Ovary (tissue), 9 donors: ENCODE results near the gene LSM12. TPM values are rescaled to one million over a fixed set of nuclear protein-coding genes. Genes with fewer than 3 reads are reported as not detected.

Source experiments
- DNase-seq, 5 donors: peaks; one replicate each; pipeline ENCODE4 v3.0.0-alpha.2; 2019 to 2020
- H3K27ac ChIP-seq, 2 donors: fragments of 200-600 bp; one replicate each; pipeline versions ENCODE4 v1.5.1 to v1.8.0; 2019 to 2022
- H3K27me3 ChIP-seq: fragments of 200-600 bp; one replicate; pipeline ENCODE4 v1.8.0; 2022
- H3K36me3 ChIP-seq: fragments of 200-600 bp; sonication (generic); one replicate; pipeline ENCODE4 v1.5.1; 2019
- H3K4me1 ChIP-seq: one replicate; pipeline ENCODE4 v1.8.1; 2013; ENCODE audit warnings: mild to moderate bottlenecking, moderate library complexity; ENCODE audit not compliant: insufficient read depth
- H3K4me3 ChIP-seq: fragments of 200-600 bp; sonication (generic); one replicate; pipeline ENCODE4 v1.5.1; 2017
- H3K9me3 ChIP-seq, 2 donors: fragments of 200-600 bp in 1 of 2; sonication (generic) in 1 of 2; one replicate each; pipeline versions ENCODE4 v1.5.1 to v1.8.1; 2013 to 2019; ENCODE audit warnings: mild to moderate bottlenecking in 1 of 2, moderate library complexity in 1 of 2
- CTCF ChIP-seq, 3 donors: fragments of 450-650 bp in 2 of 3; fragments of 200-600 bp in 1 of 3; IDR thresholded peaks; one replicate each; pipeline versions ENCODE4 v1.5.1 to v1.8.0; 2016 to 2022; ENCODE audit warnings: antibody characterized with exemption in 3 of 3, mild to moderate bottlenecking in 1 of 3
- EP300 ChIP-seq: sonication (generic); formaldehyde crosslinking; IDR thresholded peaks from one replicate; pipeline ENCODE4 v1.6.1; 2017; ENCODE audit warnings: antibody characterized with exemption
- POLR2A ChIP-seq: fragments of 450-650 bp; IDR thresholded peaks from one replicate; pipeline ENCODE4 v1.6.1; 2017; ENCODE audit warnings: antibody characterized with exemption, mild to moderate bottlenecking, moderate library complexity
- WGBS, 3 donors: extraction: QIAGEN DNeasy Blood & Tissue Kit in 1 of 3; methylation state at CpG; one replicate each; pipeline versions ENCODE4 v1.1.5 to v1.1.7; 2013 to 2017; 5-methylcytosine and 5-hydroxymethylcytosine counted together
- intact Hi-C, 4 donors: fragments of 100-400 bp; cut with DNase I; formaldehyde crosslinking; loops; one replicate each; pipeline versions ENCODE4 v1.11.0 to v1.15.1; 2022 to 2023
- polyA plus RNA-seq, 2 donors: library from polyadenylated mRNA; stranded (reverse); fragments of 200-250 nt in 1 of 2; fragments of 350-450 nt in 1 of 2; fragmentation: Illumina TruSeq in 1 of 2; extraction: RNeasy Lipid Tissue Mini Kit (QIAGEN cat#74804) in 1 of 2; gene quantifications; one replicate each; pipeline ENCODE4 v1.2.3, GENCODE V29; 2013 to 2014
- total RNA-seq, 7 donors: library from RNA; depleted of rRNA in 2 of 7; stranded (reverse); fragments of >200 nt in 2 of 7; fragmentation: NEBNext Ultra II Directional in 3 of 7; extraction: Animal tissue kit (Norgen Biotek cat#: 25700) in 3 of 7; gene quantifications; one replicate each; pipeline versions ENCODE4 v1.1.0 to v1.2.4, GENCODE V29; 2016 to 2023
- donor health status: DM: no; HTN: no; CAD: no; lungs with moderate emphysema.
- donor health status: DM: no; HTN: no; CAD: no.
- donor health status: Bipolar disorder and iron deficiency.
- donor health status: DM: yes; HTN: yes; CAD: no.
- donor health status: DM: no; HTN: no; CAD: no.
- donor health status: DM: yes; HTN: yes; CAD: no.

Gene LSM12
- total and polyA plus RNA-seq, 9 donors = 17.1 to 54.6 (median 36.4) TPM

GRCh38 chr17:44004761-44005526 lies 61.5 kb downstream of the LSM12 start:
- Histone ChIP-seq H3K4me1 (peaks cover 10% of the 10 kb centered on the region), H3K4me3 (no peak overlapping the region), H3K27me3 (peaks cover 2% of the 10 kb centered on the region), H3K36me3 (no peaks in the 10 kb centered on the region), H3K27ac (no peak overlapping the region), H3K9me3 (no peaks in the 10 kb centered on the region)
- DNase-seq = peak in 3 of 5 donors; percentile 28 to 43 (median 40)
- WGBS, 3 donors = 2 to 4% (median 3%) methylated on average over 35 to 71 of the region's 71 CpGs
- intact Hi-C loops = loop anchor here in 1 of 4 donors (5.0 kb wide), 1 partner anchor 37 kb away; no protein-coding TSS in a partner anchor
- TF ChIP-seq POLR2A (no peak), EP300 (no peak), CTCF (IDR thresholded peaks at IDR 0.05) (no peak)

GRCh38 chr17:44004077-44004760 lies 62.3 kb downstream of the LSM12 start, which contains the start of gene NAGS:
Gene NAGS, plus strand, starts transcription at chr17:44004622. Its CDS starts 42 bp downstream, at chr17:44004664.
- H3K36me3 ChIP-seq = no peaks in the 10 kb centered on the region
- no peak within 1 kb of the TSS for H3K4me3 ChIP-seq
- peaks cover 2% of the 10 kb centered on the region for H3K27me3 ChIP-seq
- DNase-seq = peak in 4 of 5 donors; percentile 24 to 44 (median 36)
- H3K4me1 ChIP-seq = peaks cover 10% of the 10 kb centered on the region
- intact Hi-C loops = no loop called here
- H3K9me3 ChIP-seq = no peaks in the 10 kb centered on the region
- no peak within 1 kb of the TSS for H3K27ac ChIP-seq
- TF ChIP-seq POLR2A = no peak
- TF ChIP-seq EP300 = no peak
- TF ChIP-seq CTCF (IDR thresholded peaks at IDR 0.05) = no peak
- WGBS, 3 donors = 6 to 8% (median 8%) methylated on average over 23 to 25 of the region's 25 CpGs

GRCh38 chr17:44002141-44002848 lies 64.2 kb downstream of the LSM12 start:
- Histone ChIP-seq H3K27me3 (peaks cover 2% of the 10 kb centered on the region), H3K4me3 (no peak overlapping the region), H3K27ac (no peak overlapping the region), H3K9me3 (no peaks in the 10 kb centered on the region), H3K4me1 (peaks cover 6% of the 10 kb centered on the region), H3K36me3 (no peaks in the 10 kb centered on the region)
- no peak for DNase-seq
- intact Hi-C loops = no loop called here
- WGBS, 3 donors = 38 to 52% (median 43%) methylated on average over 9 of the region's 9 CpGs
- TF ChIP-seq CTCF (IDR thresholded peaks at IDR 0.05) = no peak
- TF ChIP-seq POLR2A = no peak
- no peak for TF ChIP-seq EP300

DNA sequence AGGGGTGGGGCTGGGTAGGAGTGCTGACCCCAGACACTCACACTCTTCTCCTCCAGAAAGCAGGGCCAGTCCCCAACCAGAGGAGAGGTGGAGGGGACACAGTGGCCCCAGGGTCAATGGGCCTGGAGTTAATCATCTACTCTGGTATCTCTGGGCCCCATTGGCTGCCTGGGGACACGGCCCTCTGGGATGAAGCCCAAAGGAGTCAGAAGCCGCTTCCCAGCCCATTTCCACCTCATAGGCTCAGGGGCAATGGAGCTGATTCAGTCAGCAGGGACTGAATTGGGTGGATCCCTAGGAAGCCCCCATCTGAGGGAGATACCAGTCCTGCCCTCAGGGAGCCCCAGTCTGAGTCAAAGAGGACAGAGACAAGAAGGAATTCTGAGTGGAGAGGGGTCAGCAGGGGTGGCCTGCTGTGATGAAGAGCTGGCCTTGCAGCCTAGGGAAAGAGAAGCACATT lies 65.0 kb downstream of the LSM12 start:
- H3K27me3 ChIP-seq = peaks cover 2% of the 10 kb centered on the region
- no peak for DNase-seq
- H3K4me3 ChIP-seq = no peak overlapping the region
- H3K4me1 ChIP-seq = peaks cover 6% of the 10 kb centered on the region
- H3K36me3 ChIP-seq = no peaks in the 10 kb centered on the region
- no peak overlapping the region for H3K27ac ChIP-seq
- TF ChIP-seq EP300 = no peak
- TF ChIP-seq CTCF (IDR thresholded peaks at IDR 0.05) = no peak
- TF ChIP-seq POLR2A = no peak
- 76 to 86% (median 82%) methylated on average over 2 of the region's 2 CpGs for WGBS, 3 donors
- no peaks in the 10 kb centered on the region for H3K9me3 ChIP-seq
- intact Hi-C loops = no loop called here
